AG04450 (cell line): ENCODE measurements around the gene LMF1. TPM values are rescaled to one million over a fixed set of nuclear protein-coding genes. Genes with fewer than 3 reads are reported as not detected.

Experiments used
- CTCF ChIA-PET: fragments of 300-600, 350-600 bp; formaldehyde crosslinking; extraction: SDS; loops from one replicate; lab custom pipeline; 2022; ENCODE audit warnings: antibody characterized with exemption, inconsistent platforms; lab: Charles Lee
- POLR2A ChIA-PET: fragments of 350-600 bp; formaldehyde crosslinking; extraction: SDS; loops from one replicate; lab custom pipeline; 2021; ENCODE audit warnings: antibody characterized with exemption, inconsistent platforms; lab: Yijun Ruan, JAX
- DNase-seq: peaks from one replicate; pipeline ENCODE4 v3.0.0-alpha.2; 2011; ENCODE audit warnings: low read depth, low spot score
- H3K27ac ChIP-seq: one replicate; pipeline ENCODE4 v1.5.1; 2012; ENCODE audit warnings: low read depth, low read length, control low read depth
- H3K27me3 ChIP-seq: one replicate; pipeline ENCODE4 v1.6.0; 2012; ENCODE audit warnings: low read length; ENCODE audit not compliant: control insufficient read depth, insufficient read depth
- H3K4me3 ChIP-seq: 2 replicates; pipeline ENCODE4 v1.5.1; 2011; ENCODE audit warnings: mild to moderate bottlenecking, low read depth, low read length, control low read depth
- H3K9me3 ChIP-seq: 2 replicates; pipeline ENCODE4 v1.5.1; 2012; ENCODE audit warnings: low read length; ENCODE audit not compliant: control insufficient read depth, insufficient read depth
- polyA plus RNA-seq: library from polyadenylated mRNA; depleted of rRNA; stranded (reverse); fragments of >200 nt; gene quantifications from 2 replicates; pipeline ENCODE4 v1.2.3, GENCODE V29; 2011
- TF ChIP-seq, protein P1 (sequence below): IDR thresholded peaks from 2 replicates; pipeline ENCODE4 v1.5.1; 2011; ENCODE audit warnings: low read depth, low read length, control low read depth, inconsistent platforms

The LMF1 gene
- polyA plus RNA-seq, 1 experiment: 11.8 TPM

DNA sequence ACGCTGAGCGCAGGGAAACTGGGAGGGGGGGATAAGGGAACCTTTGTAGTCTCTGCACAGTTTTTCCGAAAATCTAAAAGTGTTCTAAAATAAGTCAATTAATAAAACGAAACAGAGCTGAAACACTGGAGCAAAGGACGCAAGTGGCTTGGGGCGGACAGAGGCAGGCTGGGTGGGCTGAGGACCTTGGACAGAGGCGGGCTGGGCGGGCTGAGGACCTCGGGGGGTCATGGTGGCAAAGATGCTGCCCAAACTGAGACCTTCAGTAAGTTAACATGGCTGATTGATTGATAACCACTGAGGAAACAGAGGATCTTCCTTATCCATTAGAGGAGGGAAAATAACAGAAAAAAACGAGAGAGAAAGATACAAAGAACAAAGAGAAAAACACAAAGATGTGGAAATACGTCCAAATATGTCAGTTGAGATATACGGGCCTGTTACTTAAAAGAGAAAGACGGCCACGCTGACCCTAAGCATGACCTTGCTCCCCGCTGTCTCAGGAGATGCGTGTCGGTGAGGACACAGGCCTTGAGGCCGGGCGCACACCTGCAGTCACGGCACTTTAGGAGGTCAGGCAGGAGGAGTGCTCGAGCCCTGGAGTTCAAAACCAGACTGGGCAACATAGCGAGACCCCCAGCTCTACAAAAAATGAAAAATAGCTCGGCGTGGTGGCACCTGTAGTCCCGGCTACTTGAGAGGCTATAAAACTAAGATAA lies 94.1 kb downstream of the LMF1 start:
- DNase-seq: no peak
- ChIA-PET POLR2A (no interaction called here), CTCF (no interaction called here)
- TF ChIP-seq, protein P1, sequence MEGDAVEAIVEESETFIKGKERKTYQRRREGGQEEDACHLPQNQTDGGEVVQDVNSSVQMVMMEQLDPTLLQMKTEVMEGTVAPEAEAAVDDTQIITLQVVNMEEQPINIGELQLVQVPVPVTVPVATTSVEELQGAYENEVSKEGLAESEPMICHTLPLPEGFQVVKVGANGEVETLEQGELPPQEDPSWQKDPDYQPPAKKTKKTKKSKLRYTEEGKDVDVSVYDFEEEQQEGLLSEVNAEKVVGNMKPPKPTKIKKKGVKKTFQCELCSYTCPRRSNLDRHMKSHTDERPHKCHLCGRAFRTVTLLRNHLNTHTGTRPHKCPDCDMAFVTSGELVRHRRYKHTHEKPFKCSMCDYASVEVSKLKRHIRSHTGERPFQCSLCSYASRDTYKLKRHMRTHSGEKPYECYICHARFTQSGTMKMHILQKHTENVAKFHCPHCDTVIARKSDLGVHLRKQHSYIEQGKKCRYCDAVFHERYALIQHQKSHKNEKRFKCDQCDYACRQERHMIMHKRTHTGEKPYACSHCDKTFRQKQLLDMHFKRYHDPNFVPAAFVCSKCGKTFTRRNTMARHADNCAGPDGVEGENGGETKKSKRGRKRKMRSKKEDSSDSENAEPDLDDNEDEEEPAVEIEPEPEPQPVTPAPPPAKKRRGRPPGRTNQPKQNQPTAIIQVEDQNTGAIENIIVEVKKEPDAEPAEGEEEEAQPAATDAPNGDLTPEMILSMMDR: no peak
- H3K9me3 ChIP-seq: peaks cover 67% of the 10 kb centered on the region; the same call in 1 of the 2 replicates
- H3K27ac ChIP-seq: no peak overlapping the region
- no peak overlapping the region for H3K4me3 ChIP-seq
- no peaks in the 10 kb centered on the region for H3K27me3 ChIP-seq

DNA sequence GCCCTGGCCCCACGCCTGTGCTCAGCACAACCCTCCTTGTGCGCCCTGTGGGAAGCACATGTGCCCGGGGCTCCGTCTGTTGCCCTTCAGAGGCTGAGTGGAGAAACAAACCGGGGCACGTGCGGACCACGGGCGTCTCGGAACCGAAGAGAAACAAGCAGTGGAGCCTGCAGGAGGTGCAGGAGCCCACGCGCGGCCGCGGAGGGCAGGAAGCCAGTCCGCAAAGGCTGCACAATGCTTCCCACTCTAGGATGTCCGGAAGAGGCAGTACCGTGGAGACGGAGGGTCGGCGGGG lies 94.8 kb downstream of the LMF1 start:
- CTCF ChIA-PET: no interaction called here
- POLR2A ChIA-PET: no interaction called here

DNA sequence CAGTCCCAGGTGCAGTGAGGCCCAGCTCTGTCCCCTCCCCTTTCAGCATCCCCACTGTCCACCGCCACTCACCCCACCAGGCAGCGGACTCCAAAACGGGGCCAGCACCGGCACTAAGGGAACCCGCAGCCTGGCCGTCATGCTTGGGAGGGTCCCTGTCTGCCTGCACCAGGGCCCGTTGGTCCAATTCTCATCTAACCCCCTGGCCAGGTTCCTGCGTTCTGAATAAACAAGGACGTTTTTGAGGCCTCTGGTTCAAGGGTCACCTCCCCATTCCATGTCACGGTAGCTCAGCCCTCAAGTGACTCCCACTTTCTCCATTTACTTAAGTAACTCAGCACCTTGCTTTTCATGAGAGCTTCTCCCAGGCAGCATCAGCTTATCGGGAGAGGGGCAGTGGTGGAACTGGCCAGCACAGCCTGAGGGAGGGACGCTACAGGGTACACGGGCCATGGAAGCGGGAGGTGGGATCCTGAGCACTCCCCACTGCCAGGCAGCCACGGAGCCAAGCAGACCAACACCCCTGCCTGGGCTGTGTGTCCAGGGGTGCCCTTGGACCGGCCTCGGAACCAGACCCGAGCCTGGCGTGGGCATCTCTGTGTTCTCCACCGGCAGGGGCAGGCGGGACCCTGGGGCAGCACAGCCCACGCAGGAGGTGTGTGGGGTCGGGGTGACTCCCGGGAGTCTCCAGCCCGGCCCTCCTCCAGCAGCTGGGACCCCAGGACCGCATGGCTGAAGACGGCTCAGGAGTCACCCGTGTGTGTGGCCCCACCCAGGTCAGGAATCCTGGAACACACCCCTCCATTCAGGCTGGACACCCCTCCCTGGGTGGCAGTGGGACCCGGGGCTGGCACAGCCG lies 95.4 kb downstream of the LMF1 start:
- no peak overlapping the region for H3K27ac ChIP-seq
- no peak overlapping the region for H3K4me3 ChIP-seq
- CTCF ChIA-PET: no interaction called here
- H3K27me3 ChIP-seq: no peaks in the 10 kb centered on the region
- TF ChIP-seq, protein P1: no peak
- POLR2A ChIA-PET: no interaction called here
- no peak for DNase-seq
- H3K9me3 ChIP-seq: peaks cover 66% of the 10 kb centered on the region; the same call in 1 of the 2 replicates

More for the DNA sequence above, 94.8 kb downstream of the LMF1 start:
- Histone ChIP-seq H3K4me3 (no peak overlapping the region), H3K9me3 (peaks cover 67% of the 10 kb centered on the region; the same call in 1 of the 2 replicates), H3K27me3 (no peaks in the 10 kb centered on the region), H3K27ac (no peak overlapping the region)
- no peak for DNase-seq
- TF ChIP-seq, protein P1: no peak

GRCh38 chr16:874366-875181 lies 96.2 kb downstream of the LMF1 start:
- TF ChIP-seq, protein P1: no peak
- CTCF ChIA-PET: no interaction called here
- POLR2A ChIA-PET: no interaction called here
- Histone ChIP-seq H3K27me3 (no peaks in the 10 kb centered on the region), H3K27ac (no peak overlapping the region), H3K4me3 (no peak overlapping the region), H3K9me3 (peaks cover 67% of the 10 kb centered on the region)
- DNase-seq: no peak
